HEK293 (cell line): ENCODE measurements around the gene DMC1.

Experiments used
- CTCF ChIA-PET: fragments of 350-600 bp; formaldehyde crosslinking; extraction: SDS; loops from one replicate; lab custom pipeline; 2021; ENCODE audit warnings: antibody characterized with exemption; lab: Yijun Ruan, JAX
- POLR2A ChIA-PET: fragments of 300-600 bp; formaldehyde crosslinking; extraction: SDS; loops from one replicate; lab custom pipeline; 2020; ENCODE audit warnings: antibody characterized with exemption, inconsistent platforms; lab: Yijun Ruan, JAX
- H3K27ac ChIP-seq: fragments of 200-500 bp; sonication (Bioruptor generic); 2 replicates; pipeline ENCODE4 v1.5.1; 2014; ENCODE audit warnings: low read depth, low read length, control low read depth, inconsistent platforms; ENCODE audit errors: extremely low read depth
- H3K36me3 ChIP-seq, 2 experiments: fragments of 200-500 bp in 1 of 2; sonication (Bioruptor generic) in 1 of 2; 1 replicate in 1 of 2; 2 replicates in 1 of 2; pipeline ENCODE4 v1.5.1; 2014 to 2017; ENCODE audit warnings: inconsistent platforms in 2 of 2, low read length in 2 of 2; ENCODE audit not compliant: control insufficient read depth in 2 of 2, insufficient read depth in 1 of 2
- H3K4me1 ChIP-seq: fragments of 200-500 bp; sonication (Bioruptor generic); 2 replicates; pipeline ENCODE4 v1.5.1; 2014; ENCODE audit warnings: mild to moderate bottlenecking, low read length, inconsistent platforms; ENCODE audit not compliant: control insufficient read depth, insufficient read depth
- H3K4me3 ChIP-seq: 2 replicates; pipeline ENCODE4 v1.5.1; 2011; ENCODE audit warnings: low read depth, mild to moderate bottlenecking, control low read depth, low read length, moderate library complexity
- H3K9me3 ChIP-seq: fragments of 200-500 bp; sonication (Bioruptor generic); 2 replicates; pipeline ENCODE4 v1.5.1; 2014; ENCODE audit warnings: low read depth, low read length, inconsistent platforms; ENCODE audit not compliant: control insufficient read depth, insufficient read depth
- KLF7 ChIP-seq: fragments of 450-650 bp; formaldehyde crosslinking; IDR thresholded peaks from 2 replicates; pipeline ENCODE4 v1.5.1; 2016; ENCODE audit warnings: missing biosample characterization, missing genetic modification characterization, borderline replicate concordance
- OSR2 ChIP-seq: fragments of 450-650 bp; formaldehyde crosslinking; IDR thresholded peaks from 2 replicates; pipeline ENCODE4 v1.5.1; 2016; ENCODE audit warnings: missing biosample characterization, missing genetic modification characterization
- SP3 ChIP-seq: fragments of 450-650 bp; formaldehyde crosslinking; IDR thresholded peaks from 2 replicates; pipeline ENCODE4 v1.5.1; 2016; ENCODE audit warnings: missing biosample characterization, missing genetic modification characterization
- ZIC2 ChIP-seq: fragments of 450-650 bp; formaldehyde crosslinking; IDR thresholded peaks from 2 replicates; pipeline ENCODE4 v1.5.1; 2016; ENCODE audit warnings: missing biosample characterization, missing genetic modification characterization
- ZNF133 ChIP-seq: fragments of 450-650 bp; formaldehyde crosslinking; IDR thresholded peaks from 2 replicates; pipeline ENCODE4 v1.5.1; 2016; ENCODE audit warnings: missing biosample characterization, missing genetic modification characterization
- ZNF140 ChIP-seq: fragments of 450-650 bp; formaldehyde crosslinking; IDR thresholded peaks from 2 replicates; pipeline ENCODE4 v1.5.1; 2016; ENCODE audit warnings: missing biosample characterization, missing genetic modification characterization
- ZNF146 ChIP-seq: fragments of 450-650 bp; formaldehyde crosslinking; IDR thresholded peaks from 2 replicates; pipeline ENCODE4 v1.5.1; 2016; ENCODE audit warnings: missing biosample characterization, missing genetic modification characterization
- ZNF175 ChIP-seq: fragments of 450-650 bp; formaldehyde crosslinking; IDR thresholded peaks from 2 replicates; pipeline ENCODE4 v1.5.1; 2016; ENCODE audit warnings: missing biosample characterization, missing genetic modification characterization
- ZNF2 ChIP-seq: fragments of 450-650 bp; formaldehyde crosslinking; IDR thresholded peaks from 2 replicates; pipeline ENCODE4 v1.5.1; 2016; ENCODE audit warnings: missing biosample characterization, missing genetic modification characterization
- ZNF248 ChIP-seq: fragments of 450-650 bp; formaldehyde crosslinking; IDR thresholded peaks from 2 replicates; pipeline ENCODE4 v1.5.1; 2017; ENCODE audit warnings: missing biosample characterization, missing genetic modification characterization
- ZNF335 ChIP-seq: fragments of 450-650 bp; formaldehyde crosslinking; conservative IDR thresholded peaks from 2 replicates; pipeline ENCODE4 v1.5.1; 2016; ENCODE audit warnings: missing biosample characterization, missing genetic modification characterization
- ZNF391 ChIP-seq: fragments of 450-650 bp; formaldehyde crosslinking; IDR thresholded peaks from 2 replicates; pipeline ENCODE4 v1.5.1; 2016; ENCODE audit warnings: low read depth, missing biosample characterization, missing genetic modification characterization, borderline replicate concordance
- ZNF433 ChIP-seq: fragments of 450-650 bp; formaldehyde crosslinking; IDR thresholded peaks from 2 replicates; pipeline ENCODE4 v1.5.1; 2016; ENCODE audit warnings: missing biosample characterization, missing genetic modification characterization, low read depth
- ZNF530 ChIP-seq: fragments of 450-650 bp; formaldehyde crosslinking; IDR thresholded peaks from 2 replicates; pipeline ENCODE4 v1.5.1; 2016; ENCODE audit warnings: low read depth, missing biosample characterization, missing genetic modification characterization
- ZNF596 ChIP-seq: fragments of 450-650 bp; IDR thresholded peaks from 2 replicates; pipeline ENCODE4 v1.5.0; 2018; ENCODE audit warnings: missing biosample characterization, mild to moderate bottlenecking, missing genetic modification characterization, moderate library complexity
- ZNF664 ChIP-seq: fragments of 450-650 bp; formaldehyde crosslinking; IDR thresholded peaks from 2 replicates; pipeline ENCODE4 v1.5.1; 2016; ENCODE audit warnings: missing biosample characterization, missing genetic modification characterization
- ZNF768 ChIP-seq: fragments of 450-650 bp; formaldehyde crosslinking; IDR thresholded peaks from 2 replicates; pipeline ENCODE4 v1.5.1; 2018; ENCODE audit warnings: missing biosample characterization, mild to moderate bottlenecking, missing genetic modification characterization
- ZXDB ChIP-seq: fragments of 450-650 bp; formaldehyde crosslinking; IDR thresholded peaks from 2 replicates; pipeline ENCODE4 v1.5.1; 2016; ENCODE audit warnings: missing biosample characterization, missing genetic modification characterization
- TF ChIP-seq, protein P1 (sequence below): fragments of 450-650 bp; formaldehyde crosslinking; IDR thresholded peaks from 2 replicates; pipeline ENCODE4 v1.5.0; 2017; ENCODE audit warnings: missing biosample characterization, missing genetic modification characterization, borderline replicate concordance
- TF ChIP-seq, protein P2 (sequence below): fragments of 450-650 bp; formaldehyde crosslinking; IDR thresholded peaks from 2 replicates; pipeline ENCODE4 v1.5.1; 2016; ENCODE audit warnings: missing biosample characterization, missing genetic modification characterization
- TF ChIP-seq, protein P3 (sequence below): fragments of 450-650 bp; formaldehyde crosslinking; IDR thresholded peaks from 2 replicates; pipeline ENCODE4 v1.5.1; 2017; ENCODE audit warnings: missing biosample characterization, missing genetic modification characterization
- TF ChIP-seq, protein P4 (sequence below): IDR thresholded peaks from 2 replicates; pipeline ENCODE4 v1.6.1; 2011; ENCODE audit warnings: mild to moderate bottlenecking, low read depth, low read length, borderline replicate concordance
- TF ChIP-seq, protein P5 (sequence below): fragments of 450-650 bp; formaldehyde crosslinking; IDR thresholded peaks from 2 replicates; pipeline ENCODE4 v1.5.1; 2016; ENCODE audit warnings: missing biosample characterization, missing genetic modification characterization
- TF ChIP-seq, protein P6 (sequence below): fragments of 450-650 bp; formaldehyde crosslinking; IDR thresholded peaks from 2 replicates; pipeline ENCODE4 v1.5.1; 2017; ENCODE audit warnings: missing biosample characterization, mild to moderate bottlenecking, missing genetic modification characterization, moderate library complexity

Gene DMC1

DNA sequence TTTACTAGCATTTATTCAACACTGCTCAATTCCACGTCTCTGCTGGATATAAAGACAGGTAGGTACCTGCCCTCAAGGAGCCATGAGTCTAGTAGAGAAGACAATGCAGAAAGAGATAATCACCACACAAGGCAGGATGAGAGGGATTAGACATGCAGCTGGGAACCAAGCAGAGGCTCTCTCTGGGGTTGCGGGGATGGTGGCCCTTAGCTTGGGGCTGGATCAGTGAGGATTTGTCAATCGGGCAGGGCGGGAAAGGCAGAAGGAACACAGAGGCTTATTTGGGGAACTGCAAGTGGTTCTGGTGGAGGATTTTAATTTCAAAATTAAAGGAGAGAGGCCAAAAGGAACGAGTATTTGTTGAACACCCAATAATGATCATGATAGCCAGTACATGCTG is 8.5 kb upstream of the DMC1 start:
- ChIA-PET POLR2A (no interaction called here), CTCF (interaction anchor here (1.2 kb wide), 1 partner anchor 76 kb away, joined by 3 read pairs; no protein-coding TSS in a partner anchor)
- no peak overlapping the region for H3K4me3 ChIP-seq
- H3K27ac ChIP-seq: no peak overlapping the region
- no peaks in the 10 kb centered on the region for H3K36me3 ChIP-seq
- TF ChIP-seq, protein P1, sequence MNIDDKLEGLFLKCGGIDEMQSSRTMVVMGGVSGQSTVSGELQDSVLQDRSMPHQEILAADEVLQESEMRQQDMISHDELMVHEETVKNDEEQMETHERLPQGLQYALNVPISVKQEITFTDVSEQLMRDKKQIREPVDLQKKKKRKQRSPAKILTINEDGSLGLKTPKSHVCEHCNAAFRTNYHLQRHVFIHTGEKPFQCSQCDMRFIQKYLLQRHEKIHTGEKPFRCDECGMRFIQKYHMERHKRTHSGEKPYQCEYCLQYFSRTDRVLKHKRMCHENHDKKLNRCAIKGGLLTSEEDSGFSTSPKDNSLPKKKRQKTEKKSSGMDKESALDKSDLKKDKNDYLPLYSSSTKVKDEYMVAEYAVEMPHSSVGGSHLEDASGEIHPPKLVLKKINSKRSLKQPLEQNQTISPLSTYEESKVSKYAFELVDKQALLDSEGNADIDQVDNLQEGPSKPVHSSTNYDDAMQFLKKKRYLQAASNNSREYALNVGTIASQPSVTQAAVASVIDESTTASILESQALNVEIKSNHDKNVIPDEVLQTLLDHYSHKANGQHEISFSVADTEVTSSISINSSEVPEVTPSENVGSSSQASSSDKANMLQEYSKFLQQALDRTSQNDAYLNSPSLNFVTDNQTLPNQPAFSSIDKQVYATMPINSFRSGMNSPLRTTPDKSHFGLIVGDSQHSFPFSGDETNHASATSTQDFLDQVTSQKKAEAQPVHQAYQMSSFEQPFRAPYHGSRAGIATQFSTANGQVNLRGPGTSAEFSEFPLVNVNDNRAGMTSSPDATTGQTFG: no peak
- TF ChIP-seq ZNF433: no peak
- TF ChIP-seq, protein P2, sequence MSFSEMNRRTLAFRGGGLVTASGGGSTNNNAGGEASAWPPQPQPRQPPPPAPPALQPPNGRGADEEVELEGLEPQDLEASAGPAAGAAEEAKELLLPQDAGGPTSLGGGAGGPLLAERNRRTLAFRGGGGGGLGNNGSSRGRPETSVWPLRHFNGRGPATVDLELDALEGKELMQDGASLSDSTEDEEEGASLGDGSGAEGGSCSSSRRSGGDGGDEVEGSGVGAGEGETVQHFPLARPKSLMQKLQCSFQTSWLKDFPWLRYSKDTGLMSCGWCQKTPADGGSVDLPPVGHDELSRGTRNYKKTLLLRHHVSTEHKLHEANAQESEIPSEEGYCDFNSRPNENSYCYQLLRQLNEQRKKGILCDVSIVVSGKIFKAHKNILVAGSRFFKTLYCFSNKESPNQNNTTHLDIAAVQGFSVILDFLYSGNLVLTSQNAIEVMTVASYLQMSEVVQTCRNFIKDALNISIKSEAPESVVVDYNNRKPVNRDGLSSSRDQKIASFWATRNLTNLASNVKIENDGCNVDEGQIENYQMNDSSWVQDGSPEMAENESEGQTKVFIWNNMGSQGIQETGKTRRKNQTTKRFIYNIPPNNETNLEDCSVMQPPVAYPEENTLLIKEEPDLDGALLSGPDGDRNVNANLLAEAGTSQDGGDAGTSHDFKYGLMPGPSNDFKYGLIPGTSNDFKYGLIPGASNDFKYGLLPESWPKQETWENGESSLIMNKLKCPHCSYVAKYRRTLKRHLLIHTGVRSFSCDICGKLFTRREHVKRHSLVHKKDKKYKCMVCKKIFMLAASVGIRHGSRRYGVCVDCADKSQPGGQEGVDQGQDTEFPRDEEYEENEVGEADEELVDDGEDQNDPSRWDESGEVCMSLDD: no peak
- TF ChIP-seq, protein P3, sequence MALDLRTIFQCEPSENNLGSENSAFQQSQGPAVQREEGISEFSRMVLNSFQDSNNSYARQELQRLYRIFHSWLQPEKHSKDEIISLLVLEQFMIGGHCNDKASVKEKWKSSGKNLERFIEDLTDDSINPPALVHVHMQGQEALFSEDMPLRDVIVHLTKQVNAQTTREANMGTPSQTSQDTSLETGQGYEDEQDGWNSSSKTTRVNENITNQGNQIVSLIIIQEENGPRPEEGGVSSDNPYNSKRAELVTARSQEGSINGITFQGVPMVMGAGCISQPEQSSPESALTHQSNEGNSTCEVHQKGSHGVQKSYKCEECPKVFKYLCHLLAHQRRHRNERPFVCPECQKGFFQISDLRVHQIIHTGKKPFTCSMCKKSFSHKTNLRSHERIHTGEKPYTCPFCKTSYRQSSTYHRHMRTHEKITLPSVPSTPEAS (tag by site-specific recombination): no peak
- no peak for TF ChIP-seq OSR2
- TF ChIP-seq ZNF530: no peak
- TF ChIP-seq SP3 (tag by site-specific recombination): no peak
- no peak for TF ChIP-seq ZNF2 (tag by site-specific recombination)
- TF ChIP-seq ZNF140 (tag by site-specific recombination): no peak
- no peak for TF ChIP-seq KLF7 (tag by site-specific recombination)
- TF ChIP-seq ZNF335 (tag by site-specific recombination): no peak
- no peak for TF ChIP-seq ZXDB (tag by site-specific recombination)
- no peak for TF ChIP-seq ZNF175
- TF ChIP-seq ZNF133 (tag by site-specific recombination): no peak
- no peak for TF ChIP-seq ZNF391 (tag by site-specific recombination)
- TF ChIP-seq ZNF768 (tag by site-specific recombination): no peak
- TF ChIP-seq ZNF664 (tag by site-specific recombination): no peak
- TF ChIP-seq ZNF248 (tag by site-specific recombination): no peak
- TF ChIP-seq, protein P4, sequence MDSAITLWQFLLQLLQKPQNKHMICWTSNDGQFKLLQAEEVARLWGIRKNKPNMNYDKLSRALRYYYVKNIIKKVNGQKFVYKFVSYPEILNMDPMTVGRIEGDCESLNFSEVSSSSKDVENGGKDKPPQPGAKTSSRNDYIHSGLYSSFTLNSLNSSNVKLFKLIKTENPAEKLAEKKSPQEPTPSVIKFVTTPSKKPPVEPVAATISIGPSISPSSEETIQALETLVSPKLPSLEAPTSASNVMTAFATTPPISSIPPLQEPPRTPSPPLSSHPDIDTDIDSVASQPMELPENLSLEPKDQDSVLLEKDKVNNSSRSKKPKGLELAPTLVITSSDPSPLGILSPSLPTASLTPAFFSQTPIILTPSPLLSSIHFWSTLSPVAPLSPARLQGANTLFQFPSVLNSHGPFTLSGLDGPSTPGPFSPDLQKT: no peak
- H3K4me1 ChIP-seq: no peaks in the 10 kb centered on the region
- H3K9me3 ChIP-seq: no peaks in the 10 kb centered on the region

DNA sequence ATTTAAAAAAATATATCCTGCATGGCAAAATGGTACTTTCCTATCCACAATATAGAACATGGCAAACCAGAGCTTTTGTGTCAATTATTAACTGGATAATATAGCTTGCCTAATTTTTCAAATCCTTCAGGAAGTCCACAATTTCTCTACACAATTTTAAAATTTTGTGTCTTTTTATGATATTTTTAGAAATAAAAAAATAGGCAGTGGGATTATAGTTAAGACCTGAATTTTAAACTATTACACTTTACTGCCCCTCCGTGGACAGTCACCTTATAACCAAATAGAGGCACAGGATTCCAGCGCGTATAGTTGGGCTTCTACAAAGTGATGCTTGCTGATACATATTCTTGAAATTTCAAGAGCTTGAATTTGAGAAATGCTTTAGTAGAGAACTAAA is 2.1 kb upstream of the DMC1 start:
- no peaks in the 10 kb centered on the region for H3K36me3 ChIP-seq
- H3K9me3 ChIP-seq: no peaks in the 10 kb centered on the region
- ChIA-PET CTCF (interaction anchor here (0.6 to 5.9 kb wide), 32 partner anchors 8 to 535 kb away, joined by 3 to 74 read pairs (median 4); no protein-coding TSS in a partner anchor), POLR2A (interaction anchor here (1.0 to 1.2 kb wide), 3 partner anchors 71 to 254 kb away, joined by 3 to 6 read pairs (median 3); no protein-coding TSS in a partner anchor)
- no peak overlapping the region for H3K4me3 ChIP-seq
- H3K4me1 ChIP-seq: peaks cover 14% of the 10 kb centered on the region
- no peak overlapping the region for H3K27ac ChIP-seq
- TF ChIP-seq ZNF596 (tag by site-specific recombination) (no peak), ZNF146 (tag by site-specific recombination) (no peak), ZNF248 (tag by site-specific recombination) (no peak), ZNF768 (tag by site-specific recombination) (no peak), ZIC2 (tag by site-specific recombination) (no peak)
- TF ChIP-seq, protein P5, sequence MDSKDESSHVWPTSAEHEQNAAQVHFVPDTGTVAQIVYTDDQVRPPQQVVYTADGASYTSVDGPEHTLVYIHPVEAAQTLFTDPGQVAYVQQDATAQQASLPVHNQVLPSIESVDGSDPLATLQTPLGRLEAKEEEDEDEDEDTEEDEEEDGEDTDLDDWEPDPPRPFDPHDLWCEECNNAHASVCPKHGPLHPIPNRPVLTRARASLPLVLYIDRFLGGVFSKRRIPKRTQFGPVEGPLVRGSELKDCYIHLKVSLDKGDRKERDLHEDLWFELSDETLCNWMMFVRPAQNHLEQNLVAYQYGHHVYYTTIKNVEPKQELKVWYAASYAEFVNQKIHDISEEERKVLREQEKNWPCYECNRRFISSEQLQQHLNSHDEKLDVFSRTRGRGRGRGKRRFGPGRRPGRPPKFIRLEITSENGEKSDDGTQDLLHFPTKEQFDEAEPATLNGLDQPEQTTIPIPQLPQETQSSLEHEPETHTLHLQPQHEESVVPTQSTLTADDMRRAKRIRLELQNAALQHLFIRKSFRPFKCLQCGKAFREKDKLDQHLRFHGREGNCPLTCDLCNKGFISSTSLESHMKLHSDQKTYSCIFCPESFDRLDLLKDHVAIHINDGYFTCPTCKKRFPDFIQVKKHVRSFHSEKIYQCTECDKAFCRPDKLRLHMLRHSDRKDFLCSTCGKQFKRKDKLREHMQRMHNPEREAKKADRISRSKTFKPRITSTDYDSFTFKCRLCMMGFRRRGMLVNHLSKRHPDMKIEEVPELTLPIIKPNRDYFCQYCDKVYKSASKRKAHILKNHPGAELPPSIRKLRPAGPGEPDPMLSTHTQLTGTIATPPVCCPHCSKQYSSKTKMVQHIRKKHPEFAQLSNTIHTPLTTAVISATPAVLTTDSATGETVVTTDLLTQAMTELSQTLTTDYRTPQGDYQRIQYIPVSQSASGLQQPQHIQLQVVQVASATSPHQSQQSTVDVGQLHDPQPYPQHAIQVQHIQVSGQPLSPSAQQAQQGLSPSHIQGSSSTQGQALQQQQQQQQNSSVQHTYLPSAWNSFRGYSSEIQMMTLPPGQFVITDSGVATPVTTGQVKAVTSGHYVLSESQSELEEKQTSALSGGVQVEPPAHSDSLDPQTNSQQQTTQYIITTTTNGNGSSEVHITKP (tag by site-specific recombination): peak; percentile 41; the same call in 1 of the 2 replicates
- TF ChIP-seq, protein P6, sequence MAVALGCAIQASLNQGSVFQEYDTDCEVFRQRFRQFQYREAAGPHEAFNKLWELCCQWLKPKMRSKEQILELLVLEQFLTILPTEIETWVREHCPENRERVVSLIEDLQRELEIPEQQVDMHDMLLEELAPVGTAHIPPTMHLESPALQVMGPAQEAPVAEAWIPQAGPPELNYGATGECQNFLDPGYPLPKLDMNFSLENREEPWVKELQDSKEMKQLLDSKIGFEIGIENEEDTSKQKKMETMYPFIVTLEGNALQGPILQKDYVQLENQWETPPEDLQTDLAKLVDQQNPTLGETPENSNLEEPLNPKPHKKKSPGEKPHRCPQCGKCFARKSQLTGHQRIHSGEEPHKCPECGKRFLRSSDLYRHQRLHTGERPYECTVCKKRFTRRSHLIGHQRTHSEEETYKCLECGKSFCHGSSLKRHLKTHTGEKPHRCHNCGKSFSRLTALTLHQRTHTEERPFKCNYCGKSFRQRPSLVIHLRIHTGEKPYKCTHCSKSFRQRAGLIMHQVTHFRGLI (tag by site-specific recombination): peak; percentile 78; the same call in 1 of the 2 replicates
